OCI-LY7 (cell line): Measurements from ENCODE around the gene PNMA6F.

Experiments used
- EZH2phosphoT487 ChIP-seq: fragments of 200-600 bp; sonication (generic); IDR thresholded peaks from 2 replicates; pipeline ENCODE4 v1.6.1; 2018; ENCODE audit warnings: low read depth, borderline replicate concordance, mild to moderate bottlenecking, mixed run types, antibody characterized with exemption, low read length, moderate library complexity, mixed read lengths
- TF ChIP-seq, protein P1 (sequence below): fragments of 200-600 bp; sonication (generic); conservative IDR thresholded peaks from 2 replicates; pipeline ENCODE4 v1.5.1; 2014; ENCODE audit warnings: mild to moderate bottlenecking, antibody characterized with exemption, low read length, moderate library complexity, mixed read lengths

DNA sequence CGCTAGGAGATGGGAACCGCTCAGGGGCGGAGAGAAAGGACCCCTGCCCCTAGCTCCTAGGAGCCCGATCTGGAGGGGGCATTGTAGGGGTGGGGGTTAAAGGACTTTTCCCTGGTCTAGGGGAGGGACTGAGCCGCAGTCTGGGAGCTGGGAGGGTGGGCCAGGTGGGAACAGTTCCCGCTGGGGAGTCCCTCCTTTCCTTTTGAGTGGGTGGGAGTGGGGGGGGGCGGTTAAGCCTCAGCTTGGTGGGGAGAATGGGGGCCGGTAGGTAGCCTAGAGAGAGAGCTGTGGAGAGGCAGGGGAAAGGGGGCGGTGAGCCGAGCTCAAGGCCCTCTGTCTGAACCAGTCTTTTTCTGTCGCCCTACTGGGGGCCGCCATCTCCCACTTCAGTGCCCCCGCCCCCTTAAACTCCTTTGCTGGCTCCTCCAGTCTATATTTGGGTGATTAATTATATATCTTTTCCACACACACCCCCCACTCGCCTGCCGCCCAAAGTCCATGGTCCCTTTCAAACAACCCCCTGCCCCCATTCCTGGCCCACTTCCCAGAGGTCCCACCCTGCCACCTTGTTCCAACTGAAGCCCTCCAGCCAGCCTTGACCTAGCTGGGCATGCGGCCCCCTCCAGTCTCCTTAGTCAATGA, 13.2 kb upstream of the PNMA6F start:
- TF ChIP-seq, protein P1, sequence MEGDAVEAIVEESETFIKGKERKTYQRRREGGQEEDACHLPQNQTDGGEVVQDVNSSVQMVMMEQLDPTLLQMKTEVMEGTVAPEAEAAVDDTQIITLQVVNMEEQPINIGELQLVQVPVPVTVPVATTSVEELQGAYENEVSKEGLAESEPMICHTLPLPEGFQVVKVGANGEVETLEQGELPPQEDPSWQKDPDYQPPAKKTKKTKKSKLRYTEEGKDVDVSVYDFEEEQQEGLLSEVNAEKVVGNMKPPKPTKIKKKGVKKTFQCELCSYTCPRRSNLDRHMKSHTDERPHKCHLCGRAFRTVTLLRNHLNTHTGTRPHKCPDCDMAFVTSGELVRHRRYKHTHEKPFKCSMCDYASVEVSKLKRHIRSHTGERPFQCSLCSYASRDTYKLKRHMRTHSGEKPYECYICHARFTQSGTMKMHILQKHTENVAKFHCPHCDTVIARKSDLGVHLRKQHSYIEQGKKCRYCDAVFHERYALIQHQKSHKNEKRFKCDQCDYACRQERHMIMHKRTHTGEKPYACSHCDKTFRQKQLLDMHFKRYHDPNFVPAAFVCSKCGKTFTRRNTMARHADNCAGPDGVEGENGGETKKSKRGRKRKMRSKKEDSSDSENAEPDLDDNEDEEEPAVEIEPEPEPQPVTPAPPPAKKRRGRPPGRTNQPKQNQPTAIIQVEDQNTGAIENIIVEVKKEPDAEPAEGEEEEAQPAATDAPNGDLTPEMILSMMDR = no peak
- TF ChIP-seq EZH2phosphoT487 = no peak
